HG02571 (cell line): ENCODE results near the gene ANGPTL5.
"Not testable (repeated sequence)": the region's sequence is repeated elsewhere in the genome, so short reads cannot be mapped to it uniquely, and the experiment has no call there.

Experiments used
- ATAC-seq: cut with Tn5 transposase; IDR thresholded peaks from one replicate; pipeline ENCODE4 v1.9.1; 2021; ENCODE audit warnings: mild to moderate bottlenecking, moderate library complexity; ENCODE audit not compliant: unreplicated experiment

ANGPTL5 gene

DNA sequence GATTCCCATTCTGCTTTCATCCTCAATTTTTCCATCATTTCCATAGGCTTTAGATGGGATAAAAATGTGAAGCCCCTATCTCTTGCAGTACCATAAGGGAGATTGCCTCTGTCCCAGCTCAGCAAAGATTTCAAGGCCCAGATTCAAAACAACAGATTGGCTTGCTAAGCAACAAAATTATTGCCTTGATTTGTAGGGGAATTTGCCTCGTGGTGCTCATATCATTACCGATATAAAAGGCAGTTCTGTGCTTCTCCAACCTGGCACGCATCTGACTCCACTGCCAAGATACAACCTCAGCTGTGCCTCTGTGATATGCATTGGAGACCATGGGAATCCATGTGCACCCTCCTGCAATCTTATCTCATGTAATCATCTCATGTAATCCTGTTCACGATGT, 26.6 kb downstream of the ANGPTL5 start:
- ATAC-seq, result no peak

DNA sequence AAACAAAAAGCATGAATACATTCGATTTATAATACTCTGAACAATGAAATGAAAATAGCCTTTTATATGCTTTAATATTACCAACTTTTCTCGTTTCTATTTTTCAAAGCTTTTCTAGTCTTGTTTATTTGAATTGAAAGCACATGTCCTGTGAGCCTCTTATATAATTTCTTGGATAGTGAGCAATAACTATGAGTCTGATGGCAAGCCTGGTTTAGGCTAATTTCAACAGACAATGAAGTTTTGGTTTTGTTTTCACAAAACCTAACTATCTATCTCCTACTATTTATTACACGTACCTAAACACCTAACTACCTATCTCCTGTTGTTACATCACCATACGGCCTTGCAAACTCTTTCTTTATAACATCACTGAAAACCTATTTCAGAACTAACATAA, 30.7 kb downstream of the ANGPTL5 start:
- no peak for ATAC-seq

DNA sequence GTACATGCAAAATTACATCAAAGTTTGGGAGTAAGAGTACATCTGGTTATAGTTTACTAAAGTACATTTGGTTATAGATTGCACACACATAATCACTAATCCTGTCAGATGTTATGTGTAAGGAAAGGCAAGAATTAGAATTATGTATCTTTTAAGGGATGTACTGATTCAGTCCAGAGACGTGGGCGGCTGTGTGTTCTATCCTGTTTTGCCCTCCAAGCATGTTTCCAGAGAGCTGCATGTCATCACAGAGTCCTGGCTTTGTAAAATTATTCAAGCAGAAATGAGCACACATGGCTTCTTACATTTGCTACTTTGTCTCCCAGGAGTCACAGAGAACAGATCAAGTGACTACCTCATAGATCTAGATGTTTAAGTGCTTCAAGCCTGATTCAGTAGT, 34.7 kb downstream of the ANGPTL5 start:
- ATAC-seq, result no peak

DNA sequence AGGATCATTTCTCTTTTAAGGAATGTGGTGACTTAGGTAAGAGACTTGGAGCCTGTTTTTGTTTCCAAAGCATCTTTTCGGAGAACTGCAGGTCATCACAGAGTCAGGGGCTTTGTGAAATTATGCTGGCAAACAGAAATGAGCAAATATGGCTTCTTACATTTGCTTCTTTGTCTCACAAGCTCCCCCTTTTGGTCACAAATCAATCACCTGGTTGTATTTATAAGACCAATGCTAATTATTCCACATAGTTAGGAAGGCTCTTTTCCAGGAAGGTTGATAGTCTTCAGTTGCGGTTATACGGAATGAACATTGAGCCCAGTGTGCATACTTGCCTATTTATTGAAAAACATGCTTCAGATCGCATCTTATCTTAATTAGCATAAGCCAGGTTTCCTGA, 36.1 kb downstream of the ANGPTL5 start:
- no peak for ATAC-seq

DNA sequence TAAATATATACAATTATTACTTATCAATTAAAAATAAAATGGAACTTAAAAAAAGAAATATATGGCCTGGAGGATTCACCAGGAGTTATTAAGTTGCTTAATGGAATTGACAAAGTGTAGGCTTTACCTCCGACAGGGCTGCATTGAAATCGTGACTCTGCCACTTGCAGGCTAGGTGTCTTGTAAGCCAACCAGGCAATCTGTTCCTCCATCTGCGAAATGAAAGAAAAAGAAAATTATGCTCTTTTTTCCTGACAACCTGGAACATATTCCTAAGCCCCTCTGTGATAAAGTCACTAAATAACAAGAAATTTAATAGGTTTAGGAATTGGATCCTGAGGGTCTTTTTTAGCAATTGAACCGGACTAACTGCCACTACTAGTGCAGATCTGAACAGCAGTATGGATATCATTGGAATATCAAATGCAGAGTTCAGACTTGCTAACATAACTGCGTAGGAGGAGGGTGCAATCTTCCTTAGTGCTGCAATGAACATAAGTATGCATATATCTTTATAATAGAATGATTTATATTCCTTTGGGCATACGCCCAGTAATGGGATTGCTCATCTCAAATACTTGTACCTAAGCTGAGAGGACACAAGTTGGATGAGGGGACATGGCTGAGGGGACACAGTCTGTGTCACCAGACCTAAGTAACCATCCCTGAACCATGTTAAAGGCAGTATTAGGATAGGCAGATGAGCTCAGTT, 44.0 kb downstream of the ANGPTL5 start:
- ATAC-seq, result no peak

DNA sequence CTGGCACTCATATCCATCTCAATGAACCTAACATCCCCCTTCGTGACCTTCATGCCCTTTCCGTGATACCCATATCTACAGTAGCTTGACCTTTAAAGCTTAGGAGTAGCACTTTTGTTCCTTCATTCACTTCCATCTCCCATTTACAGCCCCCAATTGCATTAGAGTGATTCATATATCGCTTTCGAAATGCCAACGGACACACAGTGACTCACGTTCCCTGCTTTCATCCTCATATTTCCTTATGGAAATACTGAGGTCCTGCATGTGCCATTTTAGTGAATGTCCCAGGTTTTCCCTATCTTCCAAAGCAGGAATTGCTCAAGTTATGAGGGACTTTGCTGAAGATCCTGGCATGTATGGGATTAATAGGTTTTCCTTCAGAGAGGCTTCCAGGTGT, 45.8 kb downstream of the ANGPTL5 start:
- ATAC-seq, result no peak

DNA sequence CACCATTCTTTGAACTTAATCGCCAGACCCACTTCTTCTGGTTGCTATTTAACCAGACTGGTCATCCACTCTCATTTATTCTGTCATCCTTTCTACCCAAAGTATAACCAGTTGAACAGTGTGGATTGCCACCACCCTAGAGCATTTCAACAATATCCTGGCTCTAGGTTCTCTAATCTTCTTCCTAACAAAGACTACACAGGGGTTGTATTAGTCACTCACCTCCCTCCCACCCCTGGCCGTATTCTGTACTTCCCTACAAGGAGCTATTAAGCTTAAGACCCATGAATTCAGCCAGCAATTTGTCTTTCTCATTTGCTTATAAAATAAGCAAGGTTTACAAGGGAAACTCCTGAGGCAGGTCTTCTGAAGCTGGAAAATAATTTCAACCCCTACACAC, 48.4 kb downstream of the ANGPTL5 start:
- ATAC-seq, result no peak

DNA sequence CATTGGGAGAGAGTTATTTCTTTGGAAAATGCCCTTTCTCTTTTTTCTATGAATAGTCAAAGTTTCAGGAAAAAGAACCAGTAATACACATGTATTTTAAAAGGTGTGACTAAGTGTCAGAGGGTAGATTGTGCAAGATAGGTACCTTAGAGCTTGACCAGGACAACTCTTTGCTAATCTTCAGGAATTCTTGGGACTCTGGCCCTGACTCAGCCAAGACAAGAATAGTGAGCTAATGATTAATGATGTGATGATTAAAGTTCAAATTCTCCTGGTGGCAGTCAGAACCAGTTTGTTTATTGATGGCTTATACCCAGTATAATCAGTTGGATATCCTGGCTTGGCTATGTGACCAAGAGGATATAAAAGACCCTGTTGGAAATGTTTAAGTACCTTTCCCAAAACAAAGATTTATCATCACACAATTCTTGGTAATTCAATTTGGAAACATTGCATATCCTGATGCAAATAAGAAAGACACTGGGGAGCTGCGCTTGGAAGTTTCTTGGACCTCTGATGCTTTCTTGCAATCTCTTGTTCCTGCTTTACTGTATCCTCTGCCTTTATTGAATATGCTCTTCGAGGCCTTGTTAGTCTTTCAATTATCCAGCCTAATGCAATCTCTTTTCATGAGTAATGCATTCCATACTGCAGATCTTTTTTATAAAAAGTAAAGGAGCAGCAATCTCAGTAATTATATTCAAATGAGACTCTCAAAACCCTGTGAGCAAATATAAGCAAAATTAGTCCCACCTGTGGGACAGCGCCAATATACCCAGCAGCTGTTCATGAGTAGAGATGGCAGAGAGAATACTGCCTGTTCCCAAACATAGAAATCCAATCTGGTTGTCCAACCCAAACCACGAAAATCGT, 49.5 kb downstream of the ANGPTL5 start:
- ATAC-seq, result no peak

DNA sequence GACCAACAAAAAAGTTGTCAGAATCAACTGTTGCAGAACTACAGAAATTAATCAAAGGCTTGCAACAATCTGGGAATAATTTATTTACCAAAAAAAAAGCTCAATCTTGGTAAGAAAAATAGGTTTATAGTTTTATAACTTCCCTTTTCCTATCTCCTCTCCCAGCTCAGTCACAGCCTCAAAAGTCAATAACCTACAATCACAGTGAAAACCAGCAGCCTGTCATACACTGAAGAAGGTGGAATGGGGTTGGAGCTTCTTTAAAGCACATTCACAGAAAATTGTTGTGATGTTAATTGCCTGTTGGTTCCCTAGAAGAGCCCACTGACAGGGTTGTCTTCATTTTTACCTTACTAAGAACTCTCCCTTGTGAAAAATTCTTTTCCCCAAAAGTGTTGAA, 52.2 kb downstream of the ANGPTL5 start:
- no peak for ATAC-seq

DNA sequence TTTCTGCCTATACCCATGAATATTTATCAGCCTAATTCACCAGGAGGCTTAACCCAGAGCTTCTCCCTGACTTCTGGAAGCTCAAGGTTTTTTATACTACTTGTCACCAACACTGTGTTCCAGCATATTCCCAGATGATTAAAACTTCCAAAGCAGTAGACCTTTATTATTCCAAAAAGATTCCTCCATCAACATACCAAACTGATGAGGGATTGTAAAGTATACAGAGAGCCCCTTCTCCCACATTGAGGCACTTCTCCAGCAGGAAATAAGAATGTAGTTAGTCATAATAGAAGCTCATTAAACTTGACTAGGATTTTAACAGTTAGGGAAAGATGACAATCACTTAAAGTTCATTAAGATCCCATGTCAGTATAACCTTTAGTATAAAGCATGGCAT, 53.0 kb downstream of the ANGPTL5 start:
- no peak for ATAC-seq

DNA sequence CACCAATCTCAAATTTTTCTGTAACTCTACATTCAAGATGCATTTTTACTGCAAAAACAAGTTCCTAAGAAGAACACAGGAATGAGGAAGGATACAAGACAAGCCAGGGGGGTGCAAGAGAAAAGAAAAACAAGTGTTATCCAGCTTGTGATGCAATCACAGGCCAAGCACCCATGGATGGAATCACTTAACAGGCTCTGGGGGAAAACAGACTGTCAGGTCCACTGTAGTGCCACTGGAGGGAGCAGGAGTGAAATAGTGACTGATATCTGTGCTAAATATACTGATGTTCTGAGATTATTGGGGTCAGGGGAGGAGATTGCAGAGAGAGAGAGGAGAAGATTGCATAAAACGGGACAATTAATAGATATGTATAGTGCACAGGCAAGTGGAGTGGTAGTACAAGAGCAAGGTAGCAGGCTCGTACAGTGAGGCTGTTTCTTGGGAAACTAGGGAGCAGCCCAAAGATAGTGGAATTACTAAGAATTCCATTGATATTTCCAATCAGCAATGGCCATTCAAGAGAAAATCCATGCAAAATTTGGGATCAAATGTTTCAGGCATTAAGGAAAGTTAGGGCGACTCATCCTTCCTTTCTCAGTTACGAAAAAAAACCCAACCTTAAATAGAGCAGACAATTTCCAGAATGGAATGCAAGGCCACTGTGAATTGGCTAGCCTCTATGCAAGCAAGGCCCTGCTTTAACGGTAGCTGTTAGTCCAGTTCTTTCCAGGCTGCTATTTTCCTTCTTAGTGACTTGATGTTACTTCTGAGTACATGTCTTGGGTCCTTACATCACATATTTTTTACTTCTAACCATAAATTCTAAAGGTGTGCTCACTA, 53.7 kb downstream of the ANGPTL5 start:
- ATAC-seq, result no peak

DNA sequence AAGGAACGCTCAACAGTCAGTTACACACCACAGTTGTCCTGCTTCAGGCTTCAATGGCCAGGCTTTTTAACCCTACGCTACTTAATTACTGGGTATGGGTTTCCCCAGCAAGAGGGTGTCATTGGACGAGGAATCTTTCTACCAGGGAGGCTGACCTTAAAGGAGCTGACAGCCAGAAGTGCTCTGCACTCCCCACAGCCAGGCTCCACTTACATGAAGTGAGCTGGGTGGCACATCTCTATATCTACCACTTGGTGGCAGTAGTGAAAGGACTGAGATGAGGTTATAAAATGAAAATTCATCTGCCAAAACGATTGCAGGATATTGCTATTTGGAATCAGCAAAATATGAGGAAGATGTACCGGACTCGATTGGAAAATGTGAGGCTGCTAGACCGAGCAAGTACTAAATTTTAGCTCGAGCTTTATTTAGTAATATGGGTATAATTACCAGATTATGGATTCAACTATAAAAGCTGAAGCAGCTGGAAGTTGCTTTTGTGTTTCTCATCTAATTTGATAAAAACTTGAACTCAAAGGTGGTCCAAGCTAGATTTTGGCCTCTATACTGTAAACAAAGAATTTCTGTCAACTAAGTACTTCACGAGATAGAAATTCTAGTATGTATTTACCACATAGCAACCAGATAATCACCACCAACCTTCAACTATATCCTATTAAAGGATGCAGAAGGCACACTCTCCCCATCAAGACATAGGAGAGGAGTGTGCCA, 55.5 kb downstream of the ANGPTL5 start:
- peak; percentile 87 for ATAC-seq

DNA sequence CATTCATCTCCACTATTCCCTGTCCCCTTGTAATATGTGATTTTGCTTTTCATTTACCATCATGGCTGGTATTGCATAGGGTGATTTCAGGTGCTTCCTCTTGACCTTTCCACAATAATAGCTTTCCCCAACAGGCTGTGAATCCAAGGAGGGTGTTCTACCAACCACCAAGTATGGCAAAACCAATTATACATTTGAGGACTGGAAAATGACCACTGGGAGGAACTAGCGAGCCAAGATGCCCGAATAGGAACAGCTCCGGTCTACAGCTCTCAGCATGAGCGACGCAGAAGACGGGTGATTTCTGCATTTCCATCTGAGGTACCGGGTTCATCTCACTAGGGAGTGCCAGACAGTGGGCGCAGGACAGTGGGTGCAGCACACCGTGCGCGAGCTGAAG, 64.1 kb downstream of the ANGPTL5 start:
- ATAC-seq, result not testable (repeated sequence)

DNA sequence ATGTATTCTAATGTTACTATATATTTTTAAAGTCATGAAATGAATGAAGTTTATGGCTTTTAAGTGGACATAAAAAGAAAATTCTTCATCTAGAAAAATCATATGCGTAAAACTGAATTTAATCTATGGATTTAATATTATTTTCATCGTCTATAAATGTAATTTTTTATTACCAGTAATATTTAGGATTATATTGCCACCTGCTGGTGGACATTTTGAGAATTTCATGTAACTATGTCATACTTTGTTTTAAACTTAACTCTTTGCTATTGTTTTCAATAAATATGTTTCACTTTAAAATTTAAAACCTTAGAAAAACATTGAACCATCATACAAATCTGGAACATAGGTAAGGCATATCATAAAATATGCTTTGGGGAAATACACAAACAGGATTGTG, 68.1 kb downstream of the ANGPTL5 start:
- no peak for ATAC-seq

DNA sequence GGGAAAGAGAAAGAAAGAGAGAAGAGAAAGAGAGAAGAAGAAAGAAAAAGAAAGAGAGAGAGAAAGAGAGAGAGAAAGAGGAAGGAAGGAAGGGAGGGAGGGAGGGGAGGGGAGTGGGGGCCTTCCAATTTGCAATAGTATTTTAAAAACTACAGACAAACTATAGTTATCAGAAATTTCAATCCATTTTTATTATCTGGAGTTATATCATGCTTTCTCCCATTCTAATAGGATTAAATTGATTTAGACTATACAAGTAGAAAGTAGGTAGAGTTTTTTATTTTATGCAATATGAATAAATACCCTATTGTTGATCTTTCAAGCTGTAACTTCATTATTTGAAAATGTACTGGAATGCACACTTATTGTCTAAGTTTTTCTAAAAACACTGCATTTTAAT, 71.7 kb downstream of the ANGPTL5 start:
- no peak for ATAC-seq

DNA sequence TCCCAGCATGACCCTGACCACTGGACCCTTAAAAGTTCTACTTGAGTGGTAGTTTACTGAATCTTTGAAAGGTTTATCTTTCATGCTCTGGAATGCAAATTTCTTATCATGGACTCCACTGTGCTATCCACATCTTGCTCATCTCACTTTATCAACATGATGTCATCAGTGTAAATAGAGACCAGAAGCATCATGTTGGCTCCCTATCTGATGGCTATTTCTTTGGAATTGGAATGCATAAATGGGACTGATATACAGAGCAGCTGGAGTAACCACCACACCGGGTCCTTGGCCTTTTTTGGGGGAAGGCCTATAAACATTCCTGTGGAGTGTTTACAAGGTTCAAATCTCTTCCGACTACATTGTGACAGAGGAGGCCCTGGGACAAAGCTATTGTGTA, 75.6 kb downstream of the ANGPTL5 start:
- ATAC-seq, result no peak
